Mesenchymal stem cell (in vitro differentiated cells and primary cell): ENCODE results near the gene RBM12.

Experiments
- DNase-seq: peaks from one replicate; pipeline ENCODE4 v3.0.0-alpha.2; 2013
- H2AFZ ChIP-seq: one replicate; pipeline ENCODE4 v1.6.1; 2013; ENCODE audit warnings: low read depth, mild to moderate bottlenecking, control low read depth, inconsistent platforms, low read length, moderate library complexity
- H2AK5ac ChIP-seq: 2 replicates; pipeline ENCODE4 v1.6.1; 2013; ENCODE audit warnings: low read length, moderate library complexity, mild to moderate bottlenecking, inconsistent platforms; ENCODE audit not compliant: severe bottlenecking
- H2BK120ac ChIP-seq: one replicate; pipeline ENCODE4 v1.6.1; 2013; ENCODE audit warnings: low read depth, mild to moderate bottlenecking, inconsistent platforms, low read length, moderate library complexity
- H2BK12ac ChIP-seq, 2 experiments: one replicate each; pipeline ENCODE4 v1.6.1; 2013; ENCODE audit warnings: inconsistent platforms in 2 of 2, low read length in 2 of 2, mild to moderate bottlenecking in 2 of 2, moderate library complexity in 2 of 2, control low read depth in 1 of 2
- H2BK15ac ChIP-seq: one replicate; pipeline ENCODE4 v1.6.1; 2013; ENCODE audit warnings: mild to moderate bottlenecking, low read depth, inconsistent platforms; ENCODE audit not compliant: poor library complexity, severe bottlenecking
- H2BK5ac ChIP-seq: 2 replicates; pipeline ENCODE4 v1.6.1; 2013; ENCODE audit warnings: low read depth, mild to moderate bottlenecking, low read length, control low read depth, inconsistent platforms; ENCODE audit not compliant: poor library complexity, severe bottlenecking
- H3K14ac ChIP-seq, 2 experiments: one replicate each; pipeline ENCODE4 v1.6.1; 2013; ENCODE audit warnings: inconsistent platforms in 2 of 2, low read length in 2 of 2, control low read depth in 1 of 2, mild to moderate bottlenecking in 1 of 2, moderate library complexity in 1 of 2
- H3K18ac ChIP-seq, 2 experiments: one replicate each; pipeline ENCODE4 v1.6.1; 2013; ENCODE audit warnings: inconsistent platforms in 2 of 2, low read length in 2 of 2, control low read depth in 1 of 2, low read depth in 1 of 2, mild to moderate bottlenecking in 1 of 2
- H3K23ac ChIP-seq, 2 experiments: one replicate each; pipeline ENCODE4 v1.6.1; 2013; ENCODE audit warnings: inconsistent platforms in 2 of 2, low read length in 2 of 2, mild to moderate bottlenecking in 2 of 2, moderate library complexity in 2 of 2, control low read depth in 1 of 2
- H3K27ac ChIP-seq: 2 replicates; pipeline ENCODE4 v1.5.1; 2013; ENCODE audit warnings: mild to moderate bottlenecking, moderate library complexity, low read length, control low read depth, inconsistent platforms; ENCODE audit not compliant: poor library complexity, severe bottlenecking
- H3K27me3 ChIP-seq, 2 experiments: 2 replicates each; pipeline versions ENCODE4 v1.6.1 to v1.7.0; 2013; ENCODE audit warnings: low read length in 2 of 2, mild to moderate bottlenecking in 2 of 2, moderate library complexity in 2 of 2, control low read depth in 1 of 2, inconsistent platforms in 1 of 2; ENCODE audit not compliant: control insufficient read depth in 1 of 2, insufficient read depth in 1 of 2
- H3K36me3 ChIP-seq, 2 experiments: 2 replicates each; pipeline versions ENCODE4 v1.6.1 to v1.7.0; 2013; ENCODE audit warnings: low read length in 2 of 2, control low read depth in 1 of 2, inconsistent platforms in 1 of 2, low read depth in 1 of 2, mild to moderate bottlenecking in 1 of 2; ENCODE audit not compliant: insufficient read depth in 2 of 2, control insufficient read depth in 1 of 2
- H3K4ac ChIP-seq, 2 experiments: one replicate each; pipeline ENCODE4 v1.6.1; 2013; ENCODE audit warnings: inconsistent platforms in 2 of 2, low read length in 2 of 2, mild to moderate bottlenecking in 2 of 2, moderate library complexity in 2 of 2, control low read depth in 1 of 2, low read depth in 1 of 2
- H3K4me1 ChIP-seq: 2 replicates; pipeline ENCODE4 v1.6.1; 2013; ENCODE audit warnings: low read depth, low read length, control low read depth; ENCODE audit not compliant: control insufficient read depth, insufficient read depth
- H3K4me2 ChIP-seq: 2 replicates; pipeline ENCODE4 v1.6.1; 2013; ENCODE audit warnings: low read length, mild to moderate bottlenecking, inconsistent platforms; ENCODE audit not compliant: poor library complexity, severe bottlenecking
- H3K4me3 ChIP-seq, 2 experiments: 2 replicates each; pipeline versions ENCODE4 v1.5.1 to v1.7.0; 2013; ENCODE audit warnings: low read length in 2 of 2, mild to moderate bottlenecking in 2 of 2, control low read depth in 1 of 2, low read depth in 1 of 2; ENCODE audit not compliant: insufficient read depth in 1 of 2
- H3K79me1 ChIP-seq: replicated peaks from 2 replicates; pipeline ENCODE4 v1.6.1; 2013; ENCODE audit warnings: mild to moderate bottlenecking, control low read depth, low read length, inconsistent platforms; ENCODE audit not compliant: poor library complexity, severe bottlenecking
- H3K9ac ChIP-seq: 2 replicates; pipeline ENCODE4 v1.7.0; 2013; ENCODE audit warnings: mild to moderate bottlenecking, low read length, moderate library complexity
- H3K9me3 ChIP-seq: 2 replicates; pipeline ENCODE4 v1.7.0; 2013; ENCODE audit warnings: mild to moderate bottlenecking, low read length; ENCODE audit not compliant: control insufficient read depth
- H4K8ac ChIP-seq: one replicate; pipeline ENCODE4 v1.6.1; 2013; ENCODE audit warnings: inconsistent platforms, mild to moderate bottlenecking, low read length, moderate library complexity
- H4K91ac ChIP-seq: one replicate; pipeline ENCODE4 v1.6.1; 2013; ENCODE audit warnings: mild to moderate bottlenecking, low read length, inconsistent platforms
- WGBS: methylation state at CpG from one replicate; pipeline ENCODE4 v1.1.7; 2013; ENCODE audit warnings: mixed read lengths; 5-methylcytosine and 5-hydroxymethylcytosine counted together

RBM12 gene

GRCh38 chr20:35601990-35602389, 62.7 kb downstream of the RBM12 start:
- peak overlapping the region; percentile 49 to 66 for H3K4me3 ChIP-seq
- H4K91ac ChIP-seq = no peak overlapping the region
- H3K9ac ChIP-seq = no peak overlapping the region
- no peak overlapping the region for H2AK5ac ChIP-seq
- no peaks in the 10 kb centered on the region for H3K79me1 ChIP-seq
- H3K27me3 ChIP-seq = peaks cover 49 to 53% of the 10 kb centered on the region in 2 experiments
- no peak overlapping the region for H3K27ac ChIP-seq
- H3K4me2 ChIP-seq = peak overlapping the region; percentile 95
- no peak overlapping the region for H2BK15ac ChIP-seq
- H2AFZ ChIP-seq = no peak overlapping the region
- peaks cover 25% of the 10 kb centered on the region for H3K4me1 ChIP-seq
- H2BK120ac ChIP-seq = no peak overlapping the region
- H3K18ac ChIP-seq = peak overlapping the region in 1 of 2 experiments; percentile 61
- no peak overlapping the region for H4K8ac ChIP-seq
- no peak overlapping the region for H2BK12ac ChIP-seq
- no peak overlapping the region for H2BK5ac ChIP-seq
- peak overlapping the region in 1 of 2 experiments; percentile 52 for H3K23ac ChIP-seq
- no peak overlapping the region for H3K4ac ChIP-seq
- H3K36me3 ChIP-seq = no peaks in the 10 kb centered on the region
- H3K9me3 ChIP-seq = no peaks in the 10 kb centered on the region
- H3K14ac ChIP-seq = peak overlapping the region in 1 of 2 experiments; percentile 42
- no peak for DNase-seq
- 61% methylated on average over 30 of the region's 30 CpGs for WGBS

- Histone ChIP-seq H3K27ac (no peak overlapping the region), H3K4me3 (peak overlapping the region; percentile 49 to 66), H3K4me1 (peaks cover 25% of the 10 kb centered on the region), H3K4ac (peak overlapping the region in 1 of 2 experiments; percentile 15), H3K9me3 (no peaks in the 10 kb centered on the region), H3K9ac (peak overlapping the region; percentile 53), H2BK12ac (no peak overlapping the region), H2BK15ac (no peak overlapping the region), H3K36me3 (no peaks in the 10 kb centered on the region), H3K4me2 (peak overlapping the region; percentile 95), H3K23ac (peak overlapping the region in 1 of 2 experiments; percentile 70), H4K8ac (no peak overlapping the region), H3K14ac (peak overlapping the region in 1 of 2 experiments; percentile 46), H2AFZ (peak overlapping the region; percentile 86), H4K91ac (no peak overlapping the region), H3K18ac (peak overlapping the region; percentile 47 to 61), H2BK120ac (no peak overlapping the region), H3K27me3 (peaks cover 57 to 60% of the 10 kb centered on the region in 2 experiments), H2AK5ac (no peak overlapping the region), H2BK5ac (no peak overlapping the region), H3K79me1 (no peaks in the 10 kb centered on the region)
- WGBS = 5% methylated on average over 64 of the region's 103 CpGs
- peak; percentile 76 for DNase-seq
Measured at GRCh38 chr20:35600993-35601973, 63.4 kb downstream of the RBM12 start.

GRCh38 chr20:35600176-35600992, 64.3 kb downstream of the RBM12 start:
- Histone ChIP-seq H3K4ac (no peak overlapping the region), H3K4me2 (peak overlapping the region; percentile 95), H2AFZ (peak overlapping the region; percentile 20), H2BK15ac (peak overlapping the region; percentile 31), H3K9me3 (no peaks in the 10 kb centered on the region), H3K36me3 (no peaks in the 10 kb centered on the region), H3K79me1 (no peaks in the 10 kb centered on the region), H2BK5ac (no peak overlapping the region), H2AK5ac (no peak overlapping the region), H2BK120ac (no peak overlapping the region), H3K14ac (no peak overlapping the region), H4K91ac (no peak overlapping the region), H3K27me3 (peaks cover 58 to 62% of the 10 kb centered on the region in 2 experiments), H3K27ac (no peak overlapping the region), H3K4me3 (peak overlapping the region; percentile 22 to 66), H2BK12ac (no peak overlapping the region), H3K23ac (no peak overlapping the region), H3K18ac (no peak overlapping the region), H3K4me1 (peaks cover 25% of the 10 kb centered on the region), H3K9ac (no peak overlapping the region), H4K8ac (no peak overlapping the region)
- no peak for DNase-seq
- 46% methylated on average over 26 of the region's 34 CpGs for whole genome bisulfite sequencing

GRCh38 chr20:35599776-35600120, 65.0 kb downstream of the RBM12 start:
- Histone ChIP-seq H3K23ac (no peak overlapping the region), H2BK120ac (no peak overlapping the region), H4K91ac (no peak overlapping the region), H3K27me3 (peaks cover 58 to 65% of the 10 kb centered on the region in 2 experiments), H2BK15ac (no peak overlapping the region), H3K27ac (no peak overlapping the region), H3K4me3 (no peak overlapping the region), H2AK5ac (no peak overlapping the region), H2BK12ac (no peak overlapping the region), H4K8ac (no peak overlapping the region), H3K4me1 (peaks cover 25% of the 10 kb centered on the region), H3K4ac (no peak overlapping the region), H3K79me1 (no peaks in the 10 kb centered on the region), H3K9me3 (no peaks in the 10 kb centered on the region), H3K14ac (no peak overlapping the region), H3K9ac (no peak overlapping the region), H3K18ac (no peak overlapping the region), H2BK5ac (no peak overlapping the region), H3K36me3 (no peaks in the 10 kb centered on the region), H2AFZ (no peak overlapping the region), H3K4me2 (no peak overlapping the region)
- no peak for DNase-seq
- 85% methylated on average over 9 of the region's 9 CpGs for WGBS
